SK-MEL-5 (cell line): ENCODE measurements around the gene HNRNPF. TPM values are rescaled to one million over a fixed set of nuclear protein-coding genes. Genes with fewer than 3 reads are reported as not detected.
A peak's percentile ranks its signal among the peaks of the same experiment; 100 is the strongest.
"Not testable (repeated sequence)": the region's sequence is repeated elsewhere in the genome, so short reads cannot be mapped to it uniquely, and the experiment has no call there.

Experiments used
- DNase-seq: peaks from one replicate; pipeline ENCODE4 v3.0.0-alpha.2; 2016; ENCODE audit warnings: low read depth, low spot score
- in situ Hi-C: cut with HindIII; loops from 2 replicates; pipeline ENCODE4 v1.10.0; 2016; ENCODE audit warnings: low sequenced_read_pairs, high pct_unique_total_duplicates, low pct_unique_long_range_greater_than_20kb
- total RNA-seq: library from RNA; depleted of rRNA; stranded (reverse); fragments of >200 nt; shearing (Covaris generic); gene quantifications from 2 replicates; pipeline ENCODE4 v1.2.3, GENCODE V29; 2014

The HNRNPF gene
- total RNA-seq, 1 experiment from 2014 or later: 297 TPM

- in situ Hi-C loops: no loop called here
Measured at GRCh38 chr10:43427166-43427825, 18.3 kb upstream of the HNRNPF start.

GRCh38 chr10:43426476-43426875 lies 17.5 kb upstream of the HNRNPF start:
- in situ Hi-C loops, DNase-seq: not testable (repeated sequence)

More at GRCh38 chr10:43427166-43427825, 18.3 kb upstream of the HNRNPF start:
- no peak for DNase-seq

GRCh38 chr10:43424416-43424815 lies 15.4 kb upstream of the HNRNPF start:
- in situ Hi-C loops: no loop called here
- no peak for DNase-seq

- DNase-seq, in situ Hi-C loops: not testable (repeated sequence)
Measured at GRCh38 chr10:43421944-43422343, 13.0 kb upstream of the HNRNPF start.

- DNase-seq: no peak
- in situ Hi-C loops: no loop called here
Measured at GRCh38 chr10:43421519-43421918, 12.5 kb upstream of the HNRNPF start.

GRCh38 chr10:43421201-43421507 lies 12.2 kb upstream of the HNRNPF start:
- in situ Hi-C loops: no loop called here
- DNase-seq: no peak

GRCh38 chr10:43420369-43421200 lies 11.6 kb upstream of the HNRNPF start:
- DNase-seq: peak; percentile 32
- in situ Hi-C loops: no loop called here

GRCh38 chr10:43419997-43420368 lies 11.0 kb upstream of the HNRNPF start:
- DNase-seq: no peak
- in situ Hi-C loops: no loop called here

- in situ Hi-C loops: no loop called here
- no peak for DNase-seq
Measured at GRCh38 chr10:43417950-43418768, 9.2 kb upstream of the HNRNPF start.

- in situ Hi-C loops: no loop called here
- DNase-seq: no peak
Measured at GRCh38 chr10:43415544-43415943, 6.6 kb upstream of the HNRNPF start.

GRCh38 chr10:43411536-43411935 lies 2.5 kb upstream of the HNRNPF start:
- DNase-seq: no peak
- in situ Hi-C loops: no loop called here

GRCh38 chr10:43410345-43410744 lies 1.4 kb upstream of the HNRNPF start:
- DNase-seq: no peak
- in situ Hi-C loops: no loop called here

GRCh38 chr10:43409385-43410109 lies 561 bp upstream of the HNRNPF start:
- peak; percentile 22 for DNase-seq
- in situ Hi-C loops: no loop called here

GRCh38 chr10:43408331-43408709 lies 666 bp downstream of the HNRNPF start:
- in situ Hi-C loops: no loop called here
- no peak for DNase-seq

GRCh38 chr10:43407576-43408330 lies 1.2 kb downstream of the HNRNPF start:
- DNase-seq: peak; percentile 85
- in situ Hi-C loops: no loop called here

GRCh38 chr10:43407148-43407575 lies 1.8 kb downstream of the HNRNPF start:
- in situ Hi-C loops: no loop called here
- DNase-seq: peak; percentile 32

GRCh38 chr10:43404704-43405084 lies 4.3 kb downstream of the HNRNPF start:
- DNase-seq: no peak
- in situ Hi-C loops: no loop called here
